HG03103 (cell line): Measurements from ENCODE around the gene RNF169.
"Not testable (repeated sequence)": the region's sequence is repeated elsewhere in the genome, so short reads cannot be mapped to it uniquely, and the experiment has no call there.

Experiments used
- ATAC-seq: cut with Tn5 transposase; IDR thresholded peaks from one replicate; pipeline ENCODE4 v1.9.1; 2021; ENCODE audit warnings: low read depth; ENCODE audit not compliant: unreplicated experiment

RNF169 gene

GRCh38 chr11:74766905-74767304, 18.3 kb downstream of the RNF169 start:
- no peak for ATAC-seq

GRCh38 chr11:74768172-74768651, 19.6 kb downstream of the RNF169 start:
- not testable (repeated sequence) for ATAC-seq

- no peak for ATAC-seq
Observed at GRCh38 chr11:74769055-74769707, 20.5 kb downstream of the RNF169 start.

GRCh38 chr11:74770456-74770855, 21.8 kb downstream of the RNF169 start:
- ATAC-seq: no peak

GRCh38 chr11:74771139-74771538, 22.5 kb downstream of the RNF169 start:
- no peak for ATAC-seq

- ATAC-seq: no peak
Observed at GRCh38 chr11:74773476-74773875, 24.8 kb downstream of the RNF169 start.

- ATAC-seq: no peak
Observed at GRCh38 chr11:74775762-74776161, 27.1 kb downstream of the RNF169 start.

GRCh38 chr11:74776546-74776945, 27.9 kb downstream of the RNF169 start:
- no peak for ATAC-seq

GRCh38 chr11:74777038-74777437, 28.4 kb downstream of the RNF169 start:
- ATAC-seq: no peak

GRCh38 chr11:74777877-74778276, 29.2 kb downstream of the RNF169 start:
- ATAC-seq: no peak

GRCh38 chr11:74778581-74778980, 29.9 kb downstream of the RNF169 start:
- no peak for ATAC-seq

- no peak for ATAC-seq
Observed at GRCh38 chr11:74780248-74781005, 31.8 kb downstream of the RNF169 start.

GRCh38 chr11:74783241-74783871, 34.7 kb downstream of the RNF169 start:
- peak; percentile 85 for ATAC-seq

GRCh38 chr11:74784234-74784633, 35.6 kb downstream of the RNF169 start:
- peak; percentile 45 for ATAC-seq

GRCh38 chr11:74784726-74785125, 36.1 kb downstream of the RNF169 start:
- ATAC-seq: no peak

GRCh38 chr11:74786574-74786973, 37.9 kb downstream of the RNF169 start:
- ATAC-seq: no peak

GRCh38 chr11:74791333-74792100, 42.9 kb downstream of the RNF169 start:
- ATAC-seq: no peak

GRCh38 chr11:74806267-74806666, 57.6 kb downstream of the RNF169 start:
- no peak for ATAC-seq

GRCh38 chr11:74809801-74810200, 61.2 kb downstream of the RNF169 start:
- no peak for ATAC-seq

- ATAC-seq: no peak
Observed at GRCh38 chr11:74815966-74816365, 67.3 kb downstream of the RNF169 start.

- no peak for ATAC-seq
Observed at GRCh38 chr11:74816664-74817063, 68.0 kb downstream of the RNF169 start.
